HG03066 (cell line): ENCODE measurements around the gene CD248.
"Not testable (repeated sequence)": the region's sequence is repeated elsewhere in the genome, so short reads cannot be mapped to it uniquely, and the experiment has no call there.

ENCODE experiments used
- ATAC-seq: cut with Tn5 transposase; IDR thresholded peaks from one replicate; pipeline ENCODE4 v1.9.1; 2021; ENCODE audit warnings: low read depth; ENCODE audit not compliant: unreplicated experiment

The CD248 gene

GRCh38 chr11:66329165-66329673 is 12.4 kb upstream of the CD248 start:
- no peak for ATAC-seq

DNA sequence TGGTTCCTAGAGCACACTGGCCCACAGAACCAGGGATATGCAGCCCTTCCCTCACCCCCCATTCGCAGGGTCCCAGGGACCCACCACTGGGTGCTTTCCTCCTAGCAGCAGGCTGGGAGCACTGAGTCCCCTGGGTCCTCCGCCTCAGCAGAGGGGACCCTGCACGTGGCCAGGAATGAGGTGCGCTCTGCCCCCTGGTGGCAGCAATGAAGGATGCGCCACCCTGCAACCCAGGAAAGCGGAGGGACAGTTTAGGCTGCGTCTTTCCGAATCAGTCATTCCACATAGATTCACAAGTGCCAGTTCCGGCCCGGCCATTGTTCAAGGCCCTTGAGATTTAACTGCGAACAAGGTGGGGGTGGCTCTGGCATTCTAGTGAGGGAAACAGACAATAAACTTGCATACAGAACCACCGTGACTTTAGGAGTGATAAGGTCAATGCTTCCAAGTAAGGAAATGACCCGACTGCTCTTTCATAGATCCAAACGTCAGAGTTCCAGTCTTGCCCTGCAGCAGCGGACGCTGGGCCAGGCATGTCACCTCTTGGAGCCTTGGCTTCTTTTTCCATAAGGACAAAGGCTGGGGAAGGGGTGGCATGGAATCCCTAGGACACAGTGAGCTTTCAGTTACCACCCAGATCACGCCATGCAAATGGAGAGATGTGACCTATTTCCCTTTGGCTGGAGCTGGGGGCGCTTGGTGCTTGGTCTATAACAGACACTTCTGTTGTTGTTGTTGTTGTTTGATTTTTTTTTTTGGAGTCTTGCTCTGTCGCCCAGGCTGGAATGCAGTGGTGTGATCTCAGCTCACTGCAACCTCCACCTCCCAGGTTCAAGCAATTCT is 11.7 kb upstream of the CD248 start:
- ATAC-seq: peak; percentile 56

- no peak for ATAC-seq
These were observed 11.1 kb upstream of the CD248 start for GRCh38 chr11:66328031-66328301.

DNA sequence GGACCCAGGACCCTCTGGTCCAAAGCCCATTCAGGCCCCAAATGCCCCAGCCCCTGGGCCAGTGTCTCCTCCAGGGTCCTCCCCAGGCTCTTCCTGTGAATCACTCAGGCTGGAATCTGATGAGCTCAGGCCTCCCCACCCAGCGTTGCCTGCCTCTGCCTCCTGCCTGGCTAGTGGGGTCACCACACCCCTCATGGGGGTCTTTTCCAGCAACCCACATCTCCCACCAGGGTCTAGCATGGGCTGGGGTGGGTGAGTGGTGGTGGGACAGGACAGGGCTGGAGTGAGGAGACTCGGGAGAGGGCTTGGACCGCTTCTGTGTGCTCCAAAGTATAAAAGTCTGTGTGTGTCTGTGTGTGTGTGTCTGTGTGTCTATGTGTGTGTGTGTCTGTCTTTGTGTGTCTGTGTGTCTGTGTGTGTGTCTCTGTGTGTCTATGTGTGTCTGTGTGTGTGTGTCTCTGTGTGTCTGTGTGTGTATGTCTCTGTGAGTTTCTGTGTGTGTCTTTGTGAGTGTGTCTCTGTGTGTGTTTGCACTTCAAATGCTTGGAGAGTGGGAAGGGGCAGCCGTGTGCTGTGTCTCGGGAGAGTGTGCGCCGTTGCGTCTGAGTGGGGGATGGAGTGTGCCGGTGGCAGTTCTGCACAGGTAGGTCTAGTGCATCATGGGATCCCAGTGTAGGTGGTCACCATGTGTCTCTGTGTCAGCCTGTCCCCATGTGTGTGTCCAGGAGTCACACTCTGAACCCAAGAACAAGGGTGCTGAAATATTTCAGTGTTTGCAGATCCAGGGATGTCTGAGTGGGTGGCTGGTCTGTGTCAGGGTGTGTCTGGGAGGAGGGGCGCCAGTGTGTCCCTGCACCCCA is 10.6 kb upstream of the CD248 start:
- no peak for ATAC-seq

- ATAC-seq: no peak
These were observed 9.6 kb upstream of the CD248 start for GRCh38 chr11:66326261-66327111.

GRCh38 chr11:66325263-66325671 is 8.4 kb upstream of the CD248 start:
- ATAC-seq: no peak

- ATAC-seq: no peak
These were observed 7.8 kb upstream of the CD248 start for GRCh38 chr11:66324664-66325063.

GRCh38 chr11:66323684-66324083 is 6.8 kb upstream of the CD248 start:
- ATAC-seq: no peak

- ATAC-seq: no peak
These were observed 6.0 kb upstream of the CD248 start for GRCh38 chr11:66322732-66323427.

GRCh38 chr11:66321606-66322005 is 4.8 kb upstream of the CD248 start:
- no peak for ATAC-seq

DNA sequence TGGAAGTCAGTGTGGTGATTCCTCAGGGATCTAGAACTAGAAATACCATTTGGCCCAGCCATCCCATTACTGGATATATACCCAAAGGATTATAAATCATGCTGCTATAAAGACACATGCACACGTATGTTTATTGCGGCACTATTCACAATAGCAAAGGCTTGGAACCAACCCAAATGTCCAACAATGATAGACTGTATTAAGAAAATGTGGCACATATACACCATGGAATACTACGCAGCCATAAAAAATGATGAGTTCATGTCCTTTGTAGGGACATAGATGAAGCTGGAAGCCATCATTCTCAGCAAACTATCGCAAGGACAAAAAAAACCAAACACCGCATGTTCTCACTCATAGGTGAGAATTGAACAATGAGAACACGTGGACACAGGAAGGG is 3.9 kb upstream of the CD248 start:
- ATAC-seq: not testable (repeated sequence)

GRCh38 chr11:66320289-66320688 is 3.4 kb upstream of the CD248 start:
- ATAC-seq: not testable (repeated sequence)

DNA sequence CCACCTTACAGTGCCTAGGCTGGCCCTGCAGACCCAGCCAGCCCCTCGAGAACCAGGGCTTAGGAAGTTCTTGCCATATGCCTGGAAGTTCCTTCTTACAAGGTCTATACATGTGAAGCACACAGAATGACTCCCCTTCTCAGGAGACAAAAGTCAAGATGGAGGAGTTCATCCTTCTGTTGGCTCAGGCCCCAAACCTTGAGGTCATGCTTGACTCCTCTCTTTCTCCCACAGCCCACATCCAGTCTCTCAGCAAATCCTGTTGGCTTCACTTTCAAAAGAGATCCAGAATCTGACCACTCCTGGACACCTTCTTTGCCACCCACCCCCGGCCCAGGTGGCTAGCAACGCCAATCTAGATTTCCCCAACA is 1.7 kb upstream of the CD248 start:
- ATAC-seq: no peak

DNA sequence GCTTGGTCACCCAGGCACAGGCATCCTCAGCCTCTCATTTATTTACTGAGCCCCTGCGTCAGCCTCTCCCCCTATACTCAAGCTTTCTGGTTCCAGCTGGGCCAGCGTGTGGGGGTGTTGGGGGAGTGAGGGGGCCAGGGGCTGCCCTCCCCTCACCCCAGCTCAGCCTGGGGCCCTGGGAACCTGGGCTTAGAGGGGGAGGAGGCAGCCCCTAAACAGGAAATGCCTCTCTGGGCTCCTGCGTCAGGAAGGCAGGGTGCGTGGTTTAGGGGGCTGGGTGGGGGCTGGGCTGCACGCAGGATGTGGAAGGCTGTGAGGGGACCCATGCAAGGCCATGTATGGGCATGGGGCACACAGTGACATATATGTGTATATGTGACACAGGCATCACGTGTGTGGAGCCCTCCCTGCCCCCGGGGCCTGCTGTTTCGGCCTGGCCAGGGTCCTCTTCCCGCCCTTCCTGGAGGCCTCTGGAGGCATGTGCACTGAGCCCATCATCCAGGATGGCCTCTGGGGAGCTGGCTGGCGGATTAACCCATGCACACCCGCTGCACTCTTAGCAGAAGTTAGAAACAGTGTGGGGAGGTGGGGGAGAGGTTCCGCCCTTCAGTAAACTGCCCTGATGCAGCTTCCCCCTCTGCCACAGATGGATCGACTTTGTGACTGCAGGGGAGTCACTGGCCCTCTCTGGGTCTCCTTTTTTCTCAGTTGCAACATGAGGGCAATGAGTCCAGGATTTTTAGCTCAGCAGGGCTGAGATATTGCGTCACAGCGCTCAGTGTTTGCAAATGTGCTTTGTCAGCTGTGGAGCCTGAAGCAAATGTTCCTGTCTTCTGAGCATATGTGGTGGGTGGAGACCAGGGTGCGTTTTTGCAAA is 1.1 kb upstream of the CD248 start:
- ATAC-seq: no peak

DNA sequence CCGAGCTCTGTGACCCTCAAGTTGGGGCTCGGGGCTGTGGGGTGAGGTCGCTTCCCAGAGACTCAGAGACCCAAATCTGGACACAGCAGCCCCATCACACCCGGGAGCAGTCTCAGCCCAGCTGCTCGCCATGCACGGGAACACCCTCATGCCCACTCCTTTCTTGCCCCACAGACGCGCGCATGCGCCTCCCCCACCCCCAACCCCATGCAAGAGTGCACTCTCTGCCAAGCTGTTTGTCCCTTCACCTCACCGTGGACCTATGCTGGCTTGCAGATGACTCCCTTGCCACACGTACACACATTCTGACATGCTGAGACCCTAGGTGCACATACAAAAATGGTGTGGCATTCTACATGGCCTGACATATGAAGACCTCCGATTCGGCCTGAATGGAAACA is 478 bp upstream of the CD248 start:
- ATAC-seq: no peak

DNA sequence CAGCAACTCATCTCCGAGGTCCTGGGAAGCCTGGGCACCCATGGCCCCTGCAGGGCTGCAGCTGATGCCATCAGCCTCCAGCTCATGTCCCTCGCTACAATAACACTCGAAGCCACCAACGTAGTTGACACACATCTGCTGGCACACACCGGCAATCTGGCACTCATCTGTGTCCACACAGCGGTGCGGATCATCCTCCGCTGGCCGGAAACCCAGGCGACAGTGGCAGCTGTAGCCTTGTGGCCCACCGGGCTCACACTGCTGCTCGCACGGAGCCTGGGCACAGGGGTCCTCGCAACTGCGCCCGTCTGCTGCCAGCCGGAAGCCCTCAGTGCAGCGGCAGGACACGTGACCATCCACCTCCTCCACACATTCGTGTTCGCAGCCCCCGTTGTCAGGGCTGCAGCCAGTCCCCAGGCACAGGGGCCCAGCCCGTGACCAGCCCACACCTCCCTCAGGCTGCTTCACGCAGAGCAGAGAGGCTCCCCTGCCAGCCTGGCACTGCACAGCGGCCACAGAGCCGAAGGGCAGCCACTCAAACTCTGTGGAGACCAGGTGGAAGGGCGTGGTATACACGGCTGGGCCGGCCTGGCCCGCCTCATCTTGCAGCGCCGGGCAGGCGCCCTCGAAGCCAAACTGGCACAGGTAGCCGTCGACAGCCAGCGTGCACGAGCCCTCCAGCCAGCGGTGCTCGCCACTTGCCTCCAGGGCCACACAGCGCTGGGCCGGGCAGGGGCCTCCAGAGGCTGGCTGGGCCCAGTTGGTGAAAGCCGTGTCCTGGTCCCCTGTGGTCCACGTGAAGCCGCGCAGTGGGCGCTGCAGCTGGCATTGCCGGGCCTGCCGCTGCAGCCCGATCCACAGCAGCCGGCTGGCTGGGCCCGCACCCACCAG is 678 bp downstream of the CD248 start:
- no peak for ATAC-seq

DNA sequence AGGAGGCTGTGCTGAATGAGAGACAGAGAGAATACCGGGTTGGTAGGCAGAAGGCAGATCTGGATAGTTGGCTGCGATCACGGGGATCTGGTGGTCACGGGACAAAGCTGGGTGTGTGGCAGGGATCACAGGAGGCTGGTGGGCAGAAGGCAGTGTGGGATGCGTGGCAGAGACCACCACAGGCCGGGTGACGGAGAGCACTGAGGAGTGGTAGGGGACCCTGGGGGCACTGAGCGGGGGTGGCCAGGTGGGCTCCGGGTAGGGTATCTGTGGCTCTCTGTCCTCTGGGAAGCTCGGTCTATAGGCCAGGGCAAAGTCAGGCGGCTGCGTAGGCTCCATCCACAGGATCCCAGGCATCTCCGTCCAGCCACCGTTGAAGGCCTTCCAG is 1.4 kb downstream of the CD248 start:
- ATAC-seq: no peak
